Fibroblast of skin of left quadriceps (primary cell): ENCODE measurements around the gene KCNC1.

Experiments used
- DNase-seq, 2 experiments: peaks; one replicate each; pipeline ENCODE4 v3.0.0-alpha.2; 2013; ENCODE audit warnings: low read depth in 2 of 2

KCNC1 gene

DNA sequence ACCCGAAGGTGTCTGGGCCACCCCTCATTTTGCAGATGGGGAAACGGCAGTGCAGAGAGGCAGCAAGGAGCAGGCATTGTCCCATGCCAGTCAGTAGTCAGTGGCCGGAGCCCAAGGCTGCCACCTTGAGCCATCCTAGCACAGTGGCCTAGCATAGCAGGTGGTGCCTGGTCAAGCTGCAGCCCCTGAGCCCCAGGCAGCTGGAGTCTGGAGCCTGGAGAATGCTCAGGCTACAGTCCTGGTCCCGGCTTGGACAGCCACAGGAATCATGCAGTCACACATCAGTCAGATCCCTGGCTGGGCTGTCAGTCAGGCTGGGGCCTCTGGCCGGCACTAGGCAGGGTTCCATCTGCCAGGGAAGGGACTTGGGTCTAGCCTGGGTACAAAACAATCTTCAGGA, 18.6 kb downstream of the KCNC1 start:
- no peak for DNase-seq

DNA sequence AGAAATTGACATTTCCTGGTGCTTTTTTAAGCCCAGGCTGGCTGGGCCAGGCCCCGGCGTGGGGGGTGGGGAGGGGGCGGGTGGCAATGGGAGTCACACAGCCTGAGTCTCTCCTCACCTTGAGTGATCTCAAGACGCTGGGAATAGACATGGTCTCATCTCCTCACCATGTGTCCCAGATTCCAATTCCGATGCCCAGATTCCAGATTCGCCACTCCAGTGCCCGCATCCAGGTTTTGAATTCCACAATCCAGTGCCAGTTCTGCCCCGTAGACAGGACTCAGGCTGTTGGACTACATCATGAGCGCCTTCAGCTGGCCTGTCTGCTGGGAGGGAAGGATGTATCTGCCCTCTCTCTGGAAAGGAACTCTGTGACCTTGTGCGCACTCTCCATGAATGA, 19.1 kb downstream of the KCNC1 start:
- no peak for DNase-seq

DNA sequence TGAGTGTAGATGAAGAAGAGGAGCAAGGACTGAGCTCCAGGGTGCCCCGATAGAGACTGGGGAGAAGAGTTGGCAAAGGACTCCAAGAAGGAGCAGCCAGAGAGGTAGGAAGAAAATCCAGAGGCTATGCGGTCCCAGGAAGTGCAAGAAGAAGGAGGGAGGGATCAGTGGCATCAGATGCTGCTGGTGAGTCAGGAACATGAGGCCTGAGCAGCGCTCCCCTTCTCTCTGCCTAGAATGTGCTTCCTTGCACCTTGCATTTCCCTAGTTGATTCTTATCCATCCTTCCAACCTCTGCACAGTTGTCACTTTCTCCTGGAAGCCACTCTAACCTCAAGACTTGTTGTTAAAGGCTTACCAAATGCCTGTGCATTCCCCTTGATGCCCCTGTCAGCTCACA, 21.3 kb downstream of the KCNC1 start:
- no peak for DNase-seq

DNA sequence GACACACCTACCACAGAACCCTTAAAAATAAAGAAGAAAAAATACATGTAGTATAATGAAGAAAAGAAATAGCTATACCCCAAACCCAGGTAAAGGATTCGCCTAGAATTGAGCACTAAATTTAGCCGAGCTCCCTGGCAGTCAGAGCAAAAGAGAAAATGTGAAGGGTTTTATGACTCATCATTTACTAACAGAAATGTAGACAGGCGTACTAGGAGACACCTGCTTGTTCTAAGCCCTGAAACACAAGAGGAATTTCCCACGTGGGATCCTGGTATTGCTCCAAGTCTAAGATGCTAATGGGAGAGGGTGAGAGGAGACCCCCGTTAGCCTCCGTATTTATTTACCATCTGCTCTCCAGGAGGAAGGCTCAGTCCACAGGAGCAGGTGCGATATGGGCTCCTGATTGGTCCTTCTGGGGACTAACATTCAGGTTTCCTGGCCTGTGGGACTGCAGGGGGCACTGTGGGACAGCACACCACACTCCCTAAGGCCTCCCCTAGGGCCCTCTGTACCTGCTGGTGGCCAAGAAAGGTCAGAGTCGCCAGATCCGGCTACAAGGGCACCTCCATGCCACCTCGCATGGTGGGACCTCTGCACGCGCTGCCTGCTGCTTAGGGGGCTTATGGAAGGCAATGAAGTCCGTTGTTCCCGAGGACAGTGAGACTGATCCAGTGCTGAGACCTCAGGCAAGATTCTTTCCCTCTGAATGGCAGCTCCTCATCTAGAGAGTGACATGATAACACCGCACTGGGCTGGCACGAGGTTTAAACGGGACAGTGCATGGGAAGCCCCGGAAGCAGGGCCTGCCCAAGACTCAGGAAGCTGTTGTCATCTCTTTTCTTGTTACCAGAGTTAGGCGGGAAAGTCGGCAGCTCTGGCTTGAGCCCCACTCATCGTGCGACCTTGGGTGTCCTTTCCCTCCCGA, 25.8 kb downstream of the KCNC1 start:
- no peak for DNase-seq

DNA sequence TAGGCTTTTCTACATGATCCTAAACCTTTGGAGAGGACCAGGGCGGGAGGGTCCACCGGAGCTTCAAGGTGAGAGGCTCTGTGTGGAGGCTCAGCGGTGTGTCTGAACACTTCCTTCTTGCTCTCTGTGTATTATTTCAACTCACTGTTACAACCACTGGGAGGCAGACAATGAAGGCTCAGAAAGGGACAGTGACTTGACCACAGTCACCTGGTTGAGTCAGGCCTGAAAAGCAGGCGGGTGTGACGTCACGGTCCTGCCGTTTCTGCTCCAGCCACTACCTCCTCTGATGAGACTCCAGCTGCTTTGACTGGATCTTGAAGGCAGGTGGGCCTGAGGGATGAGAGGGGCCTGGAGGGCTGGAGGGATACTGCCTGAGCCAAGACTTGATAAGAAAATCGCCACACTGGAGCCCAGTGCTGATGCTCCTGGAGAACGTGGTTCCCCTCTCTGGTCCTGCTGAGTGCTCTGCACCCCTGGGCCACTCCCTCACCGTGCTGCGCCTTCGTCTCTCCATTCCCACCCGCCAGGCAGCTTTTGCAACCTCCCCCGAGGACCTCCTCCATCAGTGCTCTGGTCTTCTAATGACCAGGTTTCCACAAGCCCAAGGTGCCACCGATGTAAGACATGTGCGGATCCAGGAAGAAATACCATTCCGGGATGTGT, 27.9 kb downstream of the KCNC1 start:
- DNase-seq: no peak

DNA sequence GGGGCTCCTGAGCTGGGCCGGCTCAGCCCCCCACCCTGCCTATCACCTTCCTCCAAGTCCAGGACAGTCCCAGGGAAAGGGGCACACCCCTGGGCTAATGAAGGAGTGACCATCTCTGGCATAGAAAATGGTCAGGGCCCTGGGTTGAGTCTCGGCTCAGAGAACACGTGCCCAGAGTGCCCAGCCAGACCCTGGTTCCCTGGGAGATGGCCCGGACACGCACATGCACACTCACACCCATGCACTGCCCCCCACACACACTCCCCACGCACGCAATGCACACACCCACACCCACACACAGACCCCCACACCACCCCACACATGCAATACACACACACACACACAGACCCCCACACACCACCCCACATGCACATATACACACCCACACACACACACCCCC, 28.7 kb downstream of the KCNC1 start:
- no peak for DNase-seq

DNA sequence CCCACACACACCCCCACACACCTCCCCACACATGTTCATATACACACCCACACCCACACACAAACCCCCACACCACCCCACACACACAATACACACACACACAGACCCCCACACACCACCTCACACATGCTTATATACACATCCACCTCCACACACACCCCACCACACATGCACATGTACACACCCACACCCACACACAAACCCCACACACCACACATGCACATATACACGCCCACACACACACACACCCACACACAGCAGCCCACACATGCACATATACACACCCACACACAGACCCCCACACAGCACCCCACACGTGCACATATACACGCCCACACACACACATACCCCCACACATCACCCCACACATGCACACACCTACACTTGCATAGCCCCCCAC, 29.1 kb downstream of the KCNC1 start:
- no peak for DNase-seq

DNA sequence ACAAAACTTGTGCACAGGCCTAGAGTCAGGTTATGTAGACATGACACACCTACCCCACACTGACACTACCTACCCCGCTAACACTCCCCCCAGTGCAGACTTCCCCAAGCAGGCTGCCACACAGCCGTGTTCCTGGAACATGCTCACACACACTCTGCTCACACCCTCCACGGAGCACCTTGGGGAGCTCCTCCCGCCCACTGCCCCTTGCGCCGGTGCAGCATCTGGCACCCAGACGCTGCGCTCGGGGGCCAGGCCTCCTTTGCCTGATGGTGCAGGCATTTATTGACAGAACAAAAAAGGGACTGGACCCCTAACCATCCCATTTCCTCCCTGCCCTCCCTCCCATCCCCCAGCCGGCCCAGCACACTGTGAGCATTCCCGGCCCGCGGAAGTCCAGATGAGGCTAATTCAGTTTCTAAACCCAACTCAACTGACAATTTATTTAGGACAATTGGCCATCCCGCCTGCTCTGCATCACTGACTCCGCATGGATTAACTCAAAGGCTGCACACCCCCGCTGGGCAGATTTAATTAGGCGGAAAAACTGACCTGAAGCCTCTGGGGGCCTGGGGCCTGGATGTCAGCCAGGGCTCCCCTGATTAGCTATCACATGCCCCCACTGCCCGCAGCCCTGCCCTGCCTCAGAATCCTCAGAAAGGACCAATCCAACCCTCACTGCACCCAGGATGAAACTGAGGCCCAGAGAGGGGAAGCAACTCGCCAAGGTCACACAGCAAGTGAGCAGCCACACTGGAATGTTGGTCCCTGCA, 30.1 kb downstream of the KCNC1 start:
- DNase-seq: no peak

DNA sequence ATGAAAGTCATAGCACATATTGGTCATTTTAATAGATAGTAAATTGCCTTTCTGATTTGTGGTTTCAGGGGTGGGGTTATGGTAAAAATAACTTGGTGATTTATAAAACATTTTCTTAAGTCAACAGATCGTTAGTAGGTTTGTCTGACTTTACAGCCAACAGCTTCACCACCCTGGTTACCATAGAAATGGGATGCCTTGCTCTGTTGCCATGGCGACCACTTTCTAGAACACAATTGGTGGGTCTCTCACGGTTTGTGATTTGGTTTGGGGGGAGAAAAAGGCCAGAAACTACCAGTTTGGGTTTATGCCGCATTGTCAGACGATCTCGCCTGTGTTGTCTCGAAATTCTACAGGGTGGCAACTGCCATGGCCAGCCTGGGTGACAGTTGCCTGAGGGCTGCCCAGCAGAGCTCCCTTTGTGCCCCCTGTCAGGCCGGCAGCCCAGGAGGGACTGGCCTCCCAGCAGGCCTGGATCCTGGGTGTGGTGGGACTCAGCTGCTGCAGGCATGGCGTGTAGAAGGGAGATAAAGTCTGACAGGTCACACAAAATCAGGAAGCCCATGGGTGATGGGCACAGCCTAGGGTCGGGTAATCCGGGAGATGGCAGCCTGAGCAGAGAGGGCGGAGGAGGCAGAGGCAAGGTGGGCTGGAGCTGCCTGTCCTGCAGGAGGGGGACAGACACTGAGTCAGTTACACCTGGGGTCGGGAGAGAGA, 30.9 kb downstream of the KCNC1 start:
- DNase-seq: no peak

DNA sequence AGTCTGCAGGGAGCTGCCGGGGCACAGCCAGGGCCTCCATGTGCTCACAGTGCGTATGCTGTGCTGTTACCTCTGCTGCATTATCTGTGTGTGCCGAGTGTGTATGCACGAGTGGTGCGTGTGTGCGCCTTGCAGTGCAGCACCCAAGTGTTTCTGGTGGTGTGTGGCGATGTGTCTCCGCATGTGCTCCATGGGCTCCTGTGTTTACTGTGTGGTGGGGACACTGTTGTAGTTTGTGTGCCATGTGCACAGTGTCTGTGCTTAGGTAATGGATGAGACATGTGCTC, 31.4 kb downstream of the KCNC1 start:
- DNase-seq: no peak

DNA sequence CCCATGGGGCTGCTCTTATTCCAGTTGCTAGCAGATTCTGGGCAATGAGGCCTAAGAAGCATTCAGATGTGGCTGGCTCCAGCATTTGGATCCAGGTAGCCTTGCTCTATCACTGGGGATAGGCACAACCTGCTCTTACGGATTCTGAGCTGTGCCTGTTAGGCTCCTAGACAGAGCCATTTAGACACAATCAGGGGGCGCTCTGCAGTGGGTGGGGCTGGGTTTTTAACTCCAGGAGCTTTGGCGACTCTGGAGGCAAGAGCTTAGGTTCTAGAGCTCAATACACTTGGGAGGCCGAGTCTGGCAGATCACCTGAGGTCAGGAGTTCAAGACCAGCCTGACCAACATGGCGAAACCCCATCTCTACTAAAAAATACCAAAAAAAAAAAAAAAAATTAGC, 32.0 kb downstream of the KCNC1 start:
- DNase-seq: no peak

DNA sequence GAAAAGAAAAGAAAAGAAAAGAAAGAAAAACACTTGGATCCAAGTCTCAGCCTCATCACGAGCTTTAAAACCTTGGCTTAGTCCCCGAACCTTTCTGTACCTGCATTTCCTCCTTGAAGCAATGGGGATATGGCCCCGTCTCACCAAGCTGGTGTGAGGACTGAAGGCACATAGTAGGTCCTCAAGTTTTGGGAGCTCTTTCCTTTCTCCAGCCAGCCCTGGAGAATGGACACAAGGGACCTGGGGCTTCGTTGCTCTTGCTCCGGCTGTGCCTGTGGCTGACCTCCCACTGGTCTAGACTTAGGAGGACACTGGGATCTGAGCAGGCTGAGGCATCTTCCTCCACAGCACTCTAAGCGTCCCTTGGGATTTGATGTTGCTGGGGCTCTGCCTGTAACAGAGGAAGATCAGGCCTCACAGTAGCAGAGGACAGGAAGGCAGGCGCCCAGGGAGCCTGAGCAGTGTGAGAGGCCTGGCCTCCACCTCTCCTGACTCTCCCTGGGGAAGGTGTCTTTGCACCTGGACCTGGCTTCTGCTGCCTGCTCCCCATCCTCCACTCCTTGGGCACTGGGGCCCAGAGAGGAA, 32.8 kb downstream of the KCNC1 start:
- DNase-seq: no peak

DNA sequence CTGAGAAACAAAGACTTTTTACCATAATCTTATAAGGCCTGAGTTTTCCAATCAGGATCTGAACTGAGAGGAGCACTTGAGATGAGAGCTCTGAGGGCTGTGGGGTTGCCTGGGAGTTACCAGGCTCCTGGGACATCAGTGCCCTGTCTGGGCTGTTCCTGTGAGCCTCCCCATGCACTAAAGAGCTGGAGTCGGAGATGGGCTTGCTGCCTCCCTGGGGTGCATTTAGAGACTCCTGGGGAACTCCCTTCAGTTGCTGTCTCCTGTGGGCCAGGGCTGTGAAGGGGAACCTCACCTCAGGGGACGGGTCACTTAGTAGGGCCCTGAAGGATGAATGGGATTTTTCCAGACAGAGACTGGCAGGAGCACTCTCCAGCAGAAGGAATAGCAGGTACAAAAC, 33.3 kb downstream of the KCNC1 start:
- no peak for DNase-seq

DNA sequence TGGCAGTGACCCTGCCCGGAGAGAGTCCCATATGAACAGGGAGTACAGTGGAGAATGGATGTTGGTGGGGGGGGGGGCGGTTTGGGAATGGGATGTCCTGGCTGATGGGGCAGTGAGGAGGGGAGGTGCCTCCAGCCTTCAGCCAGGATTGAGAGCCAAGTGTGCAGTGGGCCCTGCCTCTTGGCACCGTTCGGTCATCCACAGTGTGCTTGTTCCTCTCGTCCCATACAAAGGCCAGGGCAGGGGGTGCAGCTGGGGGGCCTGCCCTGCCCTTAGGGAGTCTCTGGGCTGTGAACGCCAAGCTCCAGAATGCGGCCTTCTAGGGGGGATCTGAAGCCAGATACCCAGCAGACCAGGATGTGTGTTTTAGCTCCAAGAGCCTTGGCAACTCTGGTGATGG, 34.0 kb downstream of the KCNC1 start:
- no peak for DNase-seq

DNA sequence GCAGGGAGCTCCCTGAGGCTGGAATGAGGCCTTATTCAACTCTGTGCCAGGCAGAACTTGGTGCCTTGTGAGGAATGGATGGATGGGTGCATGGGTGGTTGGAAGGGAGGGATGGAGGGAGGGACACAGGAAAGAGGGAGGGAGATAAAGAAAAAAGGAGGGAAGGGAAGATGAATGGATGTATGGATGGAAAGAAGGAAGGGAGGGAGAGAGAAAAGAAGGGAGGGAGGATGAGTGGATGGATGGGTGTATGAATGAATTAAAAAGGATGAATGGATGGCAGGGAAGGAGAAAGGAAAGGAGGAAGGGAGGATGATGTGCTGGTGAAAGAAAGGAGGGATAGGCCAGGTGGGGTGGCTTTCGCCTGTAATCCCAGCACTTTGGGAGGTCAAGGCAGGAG, 34.6 kb downstream of the KCNC1 start:
- DNase-seq: no peak

DNA sequence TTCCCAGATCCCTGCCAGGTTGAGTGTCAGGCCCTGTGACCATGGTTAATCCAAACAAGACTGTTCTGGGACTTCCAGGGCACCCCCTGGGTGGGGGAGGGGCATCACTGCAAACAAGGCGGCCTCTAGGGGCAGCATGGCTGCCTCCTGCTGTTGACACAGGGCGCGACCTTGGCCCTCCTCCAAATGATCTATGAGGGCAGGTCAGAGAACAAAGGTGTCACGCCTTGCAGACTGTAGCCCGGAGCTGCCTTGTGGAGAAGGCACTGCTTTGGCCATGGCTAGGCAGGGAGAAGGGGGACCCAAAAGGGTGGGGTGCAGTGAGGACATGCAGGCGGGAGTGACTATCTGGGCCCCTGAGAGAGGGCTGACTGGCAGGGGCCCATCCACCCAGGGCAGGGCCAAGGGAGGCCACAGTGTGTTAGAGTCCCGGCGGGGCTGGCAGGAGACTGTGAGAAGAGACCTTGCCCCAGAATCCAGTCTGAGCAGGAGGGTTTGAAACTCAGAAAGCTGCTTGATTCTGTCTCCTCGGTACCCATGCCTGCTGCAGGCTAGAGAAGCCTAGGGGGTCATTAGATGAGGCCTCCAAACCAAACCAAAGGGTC, 35.6 kb downstream of the KCNC1 start:
- no peak for DNase-seq

DNA sequence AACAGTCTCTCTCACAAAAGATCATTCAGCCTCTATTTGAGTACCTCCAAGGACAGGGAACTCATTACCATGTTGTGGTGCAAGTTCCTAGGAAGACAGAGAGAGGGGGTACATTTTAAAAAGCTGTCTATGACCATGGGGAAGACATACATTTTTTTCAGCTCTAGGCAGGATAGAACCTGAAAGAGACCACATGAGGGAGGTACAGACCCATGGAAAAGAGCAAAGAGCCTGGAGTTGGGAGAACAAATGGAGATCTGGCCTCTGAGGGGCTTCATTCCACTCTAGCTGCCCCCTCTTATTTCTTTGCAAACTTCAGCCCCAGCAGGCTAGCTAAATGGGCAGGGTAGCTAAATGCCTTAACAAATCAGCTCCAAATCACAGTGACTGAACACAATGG, 36.3 kb downstream of the KCNC1 start:
- DNase-seq: no peak

DNA sequence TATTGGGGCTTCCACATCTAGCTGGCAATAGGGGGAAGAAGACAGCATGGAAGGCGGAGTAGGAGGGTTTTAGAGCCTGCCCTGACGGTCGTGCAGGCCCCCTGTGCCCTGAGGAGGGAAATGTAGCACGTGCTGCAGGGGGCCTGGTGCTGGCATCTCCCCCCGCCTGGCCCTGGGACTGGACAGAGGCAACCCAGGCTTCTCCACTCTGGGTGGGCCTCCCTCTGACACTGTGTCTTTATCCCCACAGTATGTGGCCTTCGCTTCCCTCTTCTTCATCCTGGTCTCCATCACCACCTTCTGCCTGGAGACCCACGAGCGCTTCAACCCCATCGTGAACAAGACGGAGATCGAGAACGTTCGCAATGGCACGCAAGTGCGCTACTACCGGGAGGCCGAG, 36.8 kb downstream of the KCNC1 start:
- no peak for DNase-seq

DNA sequence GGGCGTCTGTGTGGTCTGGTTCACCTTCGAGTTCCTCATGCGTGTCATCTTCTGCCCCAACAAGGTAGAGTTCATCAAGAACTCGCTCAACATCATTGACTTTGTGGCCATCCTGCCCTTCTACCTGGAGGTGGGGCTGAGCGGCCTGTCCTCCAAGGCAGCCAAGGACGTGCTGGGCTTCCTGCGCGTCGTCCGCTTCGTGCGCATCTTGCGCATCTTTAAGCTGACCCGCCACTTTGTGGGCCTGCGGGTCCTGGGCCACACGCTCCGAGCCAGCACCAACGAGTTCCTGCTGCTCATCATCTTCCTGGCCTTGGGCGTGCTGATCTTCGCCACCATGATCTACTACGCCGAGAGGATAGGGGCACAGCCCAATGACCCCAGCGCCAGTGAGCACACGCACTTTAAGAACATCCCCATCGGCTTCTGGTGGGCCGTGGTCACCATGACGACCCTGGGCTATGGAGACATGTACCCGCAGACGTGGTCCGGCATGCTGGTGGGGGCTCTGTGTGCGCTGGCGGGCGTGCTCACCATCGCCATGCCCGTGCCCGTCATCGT, 37.3 kb downstream of the KCNC1 start:
- no peak for DNase-seq

DNA sequence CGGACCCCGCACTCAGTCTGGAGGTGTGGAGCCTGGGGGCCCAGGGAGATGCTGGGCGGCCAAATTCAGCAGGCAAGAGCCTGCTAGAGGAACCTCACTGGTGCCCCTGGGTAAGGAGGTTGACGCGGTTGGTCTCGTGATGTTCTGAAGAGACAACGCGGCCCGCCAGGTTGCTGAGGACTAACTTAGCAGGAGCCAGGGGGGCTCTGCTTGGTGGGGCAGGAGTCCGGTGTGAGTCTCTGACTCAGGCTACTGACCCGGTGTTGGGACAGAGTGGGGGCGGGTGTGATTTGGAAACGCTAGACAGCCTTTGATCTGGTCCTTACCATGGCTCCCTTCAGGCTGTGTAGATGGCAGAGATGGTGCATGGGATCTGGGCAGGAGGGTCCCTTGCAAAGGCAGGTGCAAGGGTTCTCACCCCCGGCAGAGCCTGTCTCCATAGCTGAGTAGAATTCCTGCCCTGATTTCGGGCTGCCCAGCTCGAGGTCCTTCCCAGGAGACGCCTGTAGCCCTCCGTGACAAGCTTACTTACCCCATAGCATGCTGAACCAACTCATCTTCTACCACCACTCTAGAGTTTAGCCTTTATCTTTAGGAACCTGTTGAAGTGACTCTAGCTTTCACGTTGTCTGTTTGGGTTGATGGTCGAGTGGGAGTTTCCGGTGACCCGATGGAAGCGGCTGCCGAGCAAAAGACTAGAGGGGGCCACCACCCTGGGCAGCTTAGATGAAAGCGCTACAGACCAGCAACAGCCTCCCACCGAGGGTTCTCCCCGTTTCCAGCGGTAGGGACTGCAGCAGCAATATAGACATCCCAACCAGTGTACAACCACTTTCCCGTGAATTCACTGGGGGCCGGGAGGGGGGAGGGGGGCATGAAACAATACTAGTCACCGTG, 38.4 kb downstream of the KCNC1 start:
- DNase-seq: no peak
